NCI-H345 (cell line): ENCODE results near the gene SIPA1L3.
"Not testable (repeated sequence)": the region's sequence is repeated elsewhere in the genome, so short reads cannot be mapped to it uniquely, and the experiment has no call there.

Experiments
- DNase-seq: peaks from one replicate; lab custom pipeline; 2025; lab: John Stamatoyannopoulos, UW

SIPA1L3 gene

GRCh38 chr19:38023671-38024541 is 116.9 kb downstream of the SIPA1L3 start:
- no peak for DNase-seq

- DNase-seq, result no peak
Measured at GRCh38 chr19:38024992-38025908, 118.2 kb downstream of the SIPA1L3 start.

GRCh38 chr19:38025909-38026307 is 118.9 kb downstream of the SIPA1L3 start:
- no peak for DNase-seq

GRCh38 chr19:38028913-38029510 is 122.0 kb downstream of the SIPA1L3 start:
- no peak for DNase-seq

- DNase-seq, result not testable (repeated sequence)
Measured at GRCh38 chr19:38030001-38030400, 123.0 kb downstream of the SIPA1L3 start.

- DNase-seq, result no peak
Measured at GRCh38 chr19:38030686-38031422, 123.8 kb downstream of the SIPA1L3 start.

- no peak for DNase-seq
Measured at GRCh38 chr19:38031423-38031770, 124.4 kb downstream of the SIPA1L3 start.

DNA sequence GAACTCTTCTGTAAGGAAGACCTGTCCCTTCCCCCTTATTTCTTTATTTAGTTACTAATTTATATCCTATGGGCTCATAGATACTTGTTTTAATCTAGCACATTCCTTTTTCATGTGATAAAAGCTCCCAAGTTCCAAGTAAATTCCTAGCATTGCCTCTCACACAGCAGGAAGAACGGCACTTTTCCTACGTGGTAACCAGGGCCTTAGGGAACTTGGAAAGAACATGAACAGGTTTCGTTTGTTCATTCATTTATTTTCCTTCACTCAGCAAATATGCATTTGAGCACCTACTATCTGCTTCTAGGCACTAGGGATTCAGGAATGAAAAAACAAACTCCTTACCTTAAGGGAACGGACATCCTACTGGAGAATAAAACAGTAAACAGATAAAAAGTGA is 125.1 kb downstream of the SIPA1L3 start:
- no peak for DNase-seq

GRCh38 chr19:38032951-38033350 is 125.9 kb downstream of the SIPA1L3 start:
- no peak for DNase-seq

- DNase-seq, result no peak
Measured at GRCh38 chr19:38033658-38034491, 126.9 kb downstream of the SIPA1L3 start.

GRCh38 chr19:38034492-38034860 is 127.5 kb downstream of the SIPA1L3 start:
- DNase-seq, result no peak

- DNase-seq, result no peak
Measured at GRCh38 chr19:38035515-38036495, 128.8 kb downstream of the SIPA1L3 start.

DNA sequence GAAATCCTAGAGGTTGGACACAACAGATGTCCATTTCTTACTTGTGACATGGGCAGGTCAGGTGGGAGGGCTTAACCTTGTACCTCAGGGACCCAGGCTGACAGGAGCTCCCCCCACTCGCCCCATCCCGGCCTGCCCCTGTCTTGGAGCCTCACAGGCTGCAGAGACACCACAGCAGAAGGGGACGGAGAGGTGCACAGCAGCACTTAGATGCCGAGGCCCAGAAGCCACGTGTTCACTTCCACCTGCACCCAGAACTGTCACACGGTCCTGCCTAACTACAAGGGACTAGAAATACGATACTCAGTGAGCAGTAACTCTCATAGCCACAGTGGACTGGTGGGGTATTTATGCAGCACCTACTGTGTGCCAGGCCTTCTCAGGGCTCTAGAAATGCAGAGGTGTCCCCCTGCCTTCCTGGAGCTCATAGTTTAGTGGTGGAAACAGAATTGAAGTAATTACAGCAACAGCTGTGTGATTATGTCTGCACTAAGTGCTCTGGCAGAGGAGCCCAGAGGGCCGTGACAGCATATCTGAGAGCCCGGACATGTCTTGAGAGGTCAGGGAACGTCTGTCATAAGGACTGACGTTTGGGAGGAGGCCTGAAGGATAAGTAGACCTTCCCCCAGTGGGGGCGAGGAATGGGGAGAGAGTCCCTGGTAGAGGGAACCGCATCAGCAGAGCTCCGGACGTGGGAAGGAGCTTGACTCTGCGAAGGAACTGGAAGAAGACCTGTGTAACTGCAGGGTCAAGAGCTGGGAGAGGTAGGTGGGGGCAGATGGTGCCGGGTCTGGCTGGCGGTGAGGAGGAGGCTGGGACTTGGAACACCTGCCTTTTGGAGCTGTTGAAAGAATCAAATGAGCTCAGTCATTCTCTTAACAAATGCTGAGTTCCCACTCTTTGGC is 130.0 kb downstream of the SIPA1L3 start:
- DNase-seq, result peak; percentile 25

- DNase-seq, result no peak
Measured at GRCh38 chr19:38039966-38040365, 133.0 kb downstream of the SIPA1L3 start.

DNA sequence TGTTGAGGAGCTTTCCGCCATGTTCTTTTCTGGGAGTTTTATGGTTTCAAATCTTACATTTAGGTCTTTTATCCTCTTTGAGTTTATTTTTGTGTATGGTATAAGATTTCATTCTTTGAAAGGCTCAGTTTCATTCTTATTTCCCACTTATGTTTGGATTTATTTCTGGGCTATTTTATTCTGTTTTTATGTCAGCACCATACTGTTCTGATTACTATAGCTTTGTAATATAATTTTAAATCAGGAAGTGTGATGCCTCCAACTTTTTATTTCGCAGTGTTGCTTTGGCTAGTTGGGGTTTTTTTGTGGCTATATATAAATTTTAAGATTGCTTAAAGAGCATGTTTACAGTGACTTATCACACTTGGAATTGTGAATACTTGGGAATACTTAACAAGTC is 135.1 kb downstream of the SIPA1L3 start:
- DNase-seq, result no peak

GRCh38 chr19:38043649-38044144 is 136.7 kb downstream of the SIPA1L3 start:
- DNase-seq, result no peak

DNA sequence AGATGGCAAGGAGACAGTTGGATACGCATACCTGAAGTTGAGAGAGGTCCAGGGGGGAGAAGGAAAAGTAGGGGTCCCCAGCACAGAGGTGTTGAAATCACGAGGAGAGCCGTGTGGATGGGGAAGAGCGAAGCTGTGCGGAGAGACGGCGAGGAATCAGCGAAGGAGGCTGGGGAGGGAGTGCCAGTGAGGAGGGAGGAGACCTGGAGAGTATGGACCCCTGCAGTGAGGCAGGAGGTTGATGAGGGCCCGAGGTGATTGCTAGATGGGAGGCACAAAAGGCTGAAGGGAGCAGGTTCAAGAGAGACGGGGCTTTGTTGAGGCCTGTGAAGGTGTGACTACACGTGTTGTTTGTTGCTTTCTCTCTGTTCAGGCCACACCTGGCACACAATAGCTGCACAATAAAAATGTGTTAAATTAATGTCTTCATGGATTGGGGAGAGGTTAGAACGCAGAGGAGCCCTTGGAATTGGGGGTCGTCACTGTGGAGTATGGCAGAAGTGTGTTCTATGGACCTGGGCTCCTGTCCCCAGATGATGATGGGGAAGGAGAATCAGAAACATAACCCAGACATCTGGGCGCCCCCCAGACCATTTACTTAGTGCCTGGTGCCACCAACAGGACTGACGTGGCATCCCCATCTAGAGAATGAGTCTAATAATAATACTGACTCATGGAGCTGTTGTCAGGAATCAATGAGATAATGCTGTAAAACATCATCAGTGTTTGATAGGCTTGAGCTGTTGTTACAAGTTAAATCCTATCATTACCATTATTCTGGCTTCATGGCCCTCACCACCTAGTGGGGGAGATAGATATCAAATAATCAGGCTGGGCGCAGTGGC is 137.5 kb downstream of the SIPA1L3 start:
- no peak for DNase-seq
